ENCODE data around the gene BET1L.
A peak's percentile ranks its signal among the peaks of the same experiment; 100 is the strongest.

Gene BET1L, protein sequence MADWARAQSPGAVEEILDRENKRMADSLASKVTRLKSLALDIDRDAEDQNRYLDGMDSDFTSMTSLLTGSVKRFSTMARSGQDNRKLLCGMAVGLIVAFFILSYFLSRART

DNA sequence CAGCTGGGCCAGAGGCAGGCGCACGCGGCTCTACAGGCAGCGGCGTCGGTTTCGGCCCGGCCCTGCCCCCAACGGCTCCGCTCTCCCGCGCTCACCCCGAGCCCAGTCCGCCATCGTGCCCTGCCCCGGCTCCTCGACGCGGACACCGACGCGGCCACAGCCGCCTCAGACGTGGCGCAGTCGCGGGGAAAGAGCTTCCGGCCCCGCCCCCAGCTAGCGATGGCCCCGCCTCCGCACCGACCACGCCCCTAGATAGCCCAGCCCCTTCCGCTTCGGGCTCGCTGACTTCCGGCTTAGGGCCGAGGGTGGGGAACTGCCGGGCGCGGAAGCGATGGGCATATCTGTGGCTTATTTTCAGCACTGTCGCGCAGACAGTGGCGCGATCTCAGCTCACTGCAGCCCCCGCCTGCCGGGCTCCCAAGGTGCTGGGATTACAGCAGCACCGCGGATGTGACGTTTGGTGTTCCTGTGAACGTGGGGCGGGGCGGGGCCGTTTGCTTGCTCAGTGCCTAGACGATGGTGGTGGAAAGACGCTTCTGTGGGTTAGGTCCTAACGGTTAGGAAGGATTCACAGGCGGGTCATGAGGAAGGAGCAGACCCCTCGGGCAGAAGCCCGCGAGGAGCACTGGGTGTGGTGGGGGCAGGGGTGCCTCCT, at the start of gene BET1L, which contains the start of gene RIC8A:
Gene BET1L (minus strand): TSS at position 192 of the 655 bp plus-strand sequence. CDS start 78 bp downstream, at position 114.
Gene RIC8A (plus strand): TSS at position 501 of the 655 bp plus-strand sequence. CDS start 1,147 bp downstream, outside the sequence.
- TF ChIP-seq, protein P1, sequence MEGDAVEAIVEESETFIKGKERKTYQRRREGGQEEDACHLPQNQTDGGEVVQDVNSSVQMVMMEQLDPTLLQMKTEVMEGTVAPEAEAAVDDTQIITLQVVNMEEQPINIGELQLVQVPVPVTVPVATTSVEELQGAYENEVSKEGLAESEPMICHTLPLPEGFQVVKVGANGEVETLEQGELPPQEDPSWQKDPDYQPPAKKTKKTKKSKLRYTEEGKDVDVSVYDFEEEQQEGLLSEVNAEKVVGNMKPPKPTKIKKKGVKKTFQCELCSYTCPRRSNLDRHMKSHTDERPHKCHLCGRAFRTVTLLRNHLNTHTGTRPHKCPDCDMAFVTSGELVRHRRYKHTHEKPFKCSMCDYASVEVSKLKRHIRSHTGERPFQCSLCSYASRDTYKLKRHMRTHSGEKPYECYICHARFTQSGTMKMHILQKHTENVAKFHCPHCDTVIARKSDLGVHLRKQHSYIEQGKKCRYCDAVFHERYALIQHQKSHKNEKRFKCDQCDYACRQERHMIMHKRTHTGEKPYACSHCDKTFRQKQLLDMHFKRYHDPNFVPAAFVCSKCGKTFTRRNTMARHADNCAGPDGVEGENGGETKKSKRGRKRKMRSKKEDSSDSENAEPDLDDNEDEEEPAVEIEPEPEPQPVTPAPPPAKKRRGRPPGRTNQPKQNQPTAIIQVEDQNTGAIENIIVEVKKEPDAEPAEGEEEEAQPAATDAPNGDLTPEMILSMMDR (IDR thresholded peaks at IDR 0.05; ENCODE audit: low read length, missing control alignments) = no peak
- peak; percentile 98 for DNase-seq (ENCODE audit: low read depth)

DNA sequence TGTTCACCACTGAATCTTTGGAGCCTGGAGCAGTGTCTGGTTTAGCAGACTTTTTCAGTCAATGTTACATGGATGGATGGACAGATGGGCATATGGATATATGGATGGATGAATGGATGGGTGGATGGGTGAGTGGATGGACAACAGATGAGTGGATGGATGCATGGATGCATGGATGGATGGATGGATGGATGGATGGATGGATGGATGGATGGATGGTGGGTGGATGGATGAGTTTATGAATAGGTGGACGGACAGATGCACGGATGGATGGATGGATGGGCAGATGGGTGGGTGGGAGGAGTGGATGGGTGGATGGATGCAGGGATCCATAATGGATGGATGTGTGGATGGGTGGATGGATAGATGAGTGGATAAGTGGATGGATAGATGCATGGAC, 48.6 kb upstream of the BET1L start:
- H3K4me3 ChIP-seq (replicated peaks; ENCODE audit: low read depth, low read length) = no peak overlapping the region
- DNase-seq (ENCODE audit: low read depth) = no peak
- TF ChIP-seq, protein P1 (IDR thresholded peaks at IDR 0.05; ENCODE audit: low read length, missing control alignments) = no peak

More for the DNA sequence above, at the start of gene BET1L, which contains the start of gene RIC8A:
- H3K4me3 ChIP-seq (replicated peaks; ENCODE audit: low read depth, low read length) = peak within 1 kb of the TSS; percentile 93

DNA sequence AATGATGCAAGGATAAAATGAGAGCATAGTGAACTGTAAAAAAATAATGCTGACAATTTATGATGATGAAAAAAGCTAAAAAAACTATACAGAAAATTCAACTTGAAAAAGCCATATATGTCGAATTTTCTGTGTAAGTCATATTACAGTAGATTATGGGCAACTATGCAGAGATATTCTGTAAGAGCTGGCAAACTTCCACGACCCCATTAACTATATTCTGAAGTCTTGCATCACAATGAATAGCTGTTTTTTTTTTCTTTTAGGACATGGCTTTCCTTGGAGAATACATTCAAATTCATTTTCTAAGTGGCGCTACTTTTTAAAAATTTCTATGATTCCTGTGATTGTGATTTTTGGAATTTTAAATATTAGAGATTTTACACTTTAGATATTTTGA, 48.0 kb upstream of the BET1L start:
- TF ChIP-seq, protein P1 (IDR thresholded peaks at IDR 0.05; ENCODE audit: low read length, missing control alignments) = no peak
- DNase-seq (ENCODE audit: low read depth) = peak; percentile 66
- no peak overlapping the region for H3K4me3 ChIP-seq (replicated peaks; ENCODE audit: low read depth, low read length)

DNA sequence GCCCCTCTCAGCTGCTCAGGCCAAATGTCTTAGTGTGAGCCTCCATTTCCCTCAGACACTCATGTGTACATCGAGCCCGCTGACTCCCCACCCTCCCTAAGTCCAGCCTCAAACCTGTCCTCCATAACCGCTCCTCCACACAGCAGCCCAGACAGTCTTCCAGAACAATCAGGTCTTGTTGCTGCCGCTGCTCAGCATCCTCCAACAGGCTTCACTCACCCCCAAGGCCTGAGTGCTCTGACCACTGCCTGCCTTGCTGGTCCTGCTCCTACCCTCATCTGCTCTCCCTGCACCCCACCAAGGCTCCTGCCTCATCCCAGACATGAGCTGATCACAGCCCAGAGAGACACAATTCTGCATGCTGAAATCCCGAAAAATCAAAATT, 46.7 kb upstream of the BET1L start:
- H3K4me3 ChIP-seq (replicated peaks; ENCODE audit: low read depth, low read length) = no peak overlapping the region
- TF ChIP-seq, protein P1 (IDR thresholded peaks at IDR 0.05; ENCODE audit: low read length, missing control alignments) = no peak
- no peak for DNase-seq (ENCODE audit: low read depth)

DNA sequence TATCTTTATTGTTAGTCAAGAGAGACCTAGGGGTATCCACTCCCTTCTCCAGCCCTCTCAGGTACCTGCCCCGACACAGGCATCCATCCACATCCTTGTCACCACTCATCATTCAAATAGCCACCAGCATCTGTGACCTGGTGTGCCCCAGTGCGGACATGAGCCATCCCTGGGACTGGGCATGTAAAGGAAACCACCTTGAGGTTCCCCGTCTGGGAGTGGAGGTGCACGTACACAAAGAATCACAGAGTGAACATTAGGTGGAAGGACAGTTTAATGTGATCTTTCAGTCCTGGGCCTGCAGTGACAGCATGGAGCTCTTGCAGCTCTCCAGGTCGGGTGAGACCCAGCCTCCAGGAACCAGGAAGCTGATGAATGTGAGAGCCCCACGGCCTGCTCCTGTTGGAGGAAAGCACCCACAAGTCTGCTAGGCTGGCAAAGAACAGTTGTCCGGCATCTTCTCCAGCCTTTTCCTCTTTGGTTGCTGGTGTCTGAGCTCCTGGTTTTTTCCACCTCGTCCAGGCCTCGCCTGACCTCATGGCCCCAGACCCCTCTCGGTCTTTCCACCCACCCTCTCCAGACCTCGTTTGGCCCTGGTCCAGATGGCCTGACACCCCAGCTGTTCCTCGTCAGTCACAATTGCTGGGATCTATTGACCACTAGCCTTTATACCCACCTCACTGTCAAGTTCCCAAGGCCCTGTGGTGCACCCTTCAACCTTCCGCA, 46.1 kb upstream of the BET1L start:
- no peak for DNase-seq (ENCODE audit: low read depth)
- TF ChIP-seq, protein P1 (IDR thresholded peaks at IDR 0.05; ENCODE audit: low read length, missing control alignments) = no peak
- H3K4me3 ChIP-seq (replicated peaks; ENCODE audit: low read depth, low read length) = no peak overlapping the region

DNA sequence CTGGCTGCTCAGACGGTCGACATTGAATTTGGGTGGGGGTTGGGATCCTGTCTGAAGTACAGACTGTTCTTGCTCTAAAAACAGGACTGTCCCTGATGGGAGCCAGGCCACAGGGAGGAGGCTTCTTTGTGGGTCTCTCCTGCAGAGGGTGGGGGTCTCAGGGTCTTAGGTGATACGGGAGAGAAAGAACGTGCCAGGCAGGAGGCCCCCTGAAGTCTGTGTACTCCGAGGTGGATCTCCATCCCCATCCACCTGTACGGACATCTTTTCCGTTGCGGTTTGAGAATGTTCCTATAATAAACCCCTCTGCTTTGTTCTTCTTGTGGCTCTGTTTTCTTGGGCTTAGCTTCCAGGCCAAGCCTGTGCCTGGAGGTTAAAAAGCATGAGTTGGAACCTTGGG, 45.5 kb upstream of the BET1L start:
- no peak for DNase-seq (ENCODE audit: low read depth)
- TF ChIP-seq, protein P1 (IDR thresholded peaks at IDR 0.05; ENCODE audit: low read length, missing control alignments) = no peak
- no peak overlapping the region for H3K4me3 ChIP-seq (replicated peaks; ENCODE audit: low read depth, low read length)

Data from fibroblast of pulmonary artery (primary cell).